Measurements from ENCODE around the gene BBOX1.

BBOX1 gene

DNA sequence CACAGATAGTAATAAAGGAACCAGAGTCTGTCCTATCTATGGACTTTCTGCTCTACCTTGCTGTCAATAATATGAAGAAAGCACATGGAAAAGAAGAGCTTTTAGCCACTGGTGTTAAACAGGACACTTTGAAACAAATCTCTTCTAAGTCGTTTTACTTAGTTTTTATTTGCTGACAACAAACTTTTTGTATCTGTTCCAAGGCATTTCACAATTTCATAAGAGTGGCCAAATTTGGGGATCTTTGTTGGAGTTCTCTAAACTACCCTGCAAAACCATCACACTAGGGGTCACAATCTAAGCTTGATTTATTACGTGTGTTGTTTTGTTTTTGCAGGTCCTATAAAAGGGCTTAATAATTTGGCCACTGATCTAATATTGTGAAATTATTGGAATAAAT lies 54.4 kb downstream of the BBOX1 start:
- TF ChIP-seq MYC (IDR thresholded peaks at IDR 0.05; ENCODE audit: low read depth, low read length) (no peak), POLR2A (IDR thresholded peaks at IDR 0.05; ENCODE audit: extremely low read depth, insufficient read length) (no peak)
- TF ChIP-seq, protein P1, sequence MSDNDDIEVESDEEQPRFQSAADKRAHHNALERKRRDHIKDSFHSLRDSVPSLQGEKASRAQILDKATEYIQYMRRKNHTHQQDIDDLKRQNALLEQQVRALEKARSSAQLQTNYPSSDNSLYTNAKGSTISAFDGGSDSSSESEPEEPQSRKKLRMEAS (IDR thresholded peaks at IDR 0.05; ENCODE audit: low read depth, low read length) = no peak
- TF ChIP-seq, protein P2, sequence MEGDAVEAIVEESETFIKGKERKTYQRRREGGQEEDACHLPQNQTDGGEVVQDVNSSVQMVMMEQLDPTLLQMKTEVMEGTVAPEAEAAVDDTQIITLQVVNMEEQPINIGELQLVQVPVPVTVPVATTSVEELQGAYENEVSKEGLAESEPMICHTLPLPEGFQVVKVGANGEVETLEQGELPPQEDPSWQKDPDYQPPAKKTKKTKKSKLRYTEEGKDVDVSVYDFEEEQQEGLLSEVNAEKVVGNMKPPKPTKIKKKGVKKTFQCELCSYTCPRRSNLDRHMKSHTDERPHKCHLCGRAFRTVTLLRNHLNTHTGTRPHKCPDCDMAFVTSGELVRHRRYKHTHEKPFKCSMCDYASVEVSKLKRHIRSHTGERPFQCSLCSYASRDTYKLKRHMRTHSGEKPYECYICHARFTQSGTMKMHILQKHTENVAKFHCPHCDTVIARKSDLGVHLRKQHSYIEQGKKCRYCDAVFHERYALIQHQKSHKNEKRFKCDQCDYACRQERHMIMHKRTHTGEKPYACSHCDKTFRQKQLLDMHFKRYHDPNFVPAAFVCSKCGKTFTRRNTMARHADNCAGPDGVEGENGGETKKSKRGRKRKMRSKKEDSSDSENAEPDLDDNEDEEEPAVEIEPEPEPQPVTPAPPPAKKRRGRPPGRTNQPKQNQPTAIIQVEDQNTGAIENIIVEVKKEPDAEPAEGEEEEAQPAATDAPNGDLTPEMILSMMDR (IDR thresholded peaks at IDR 0.05; ENCODE audit: low read depth, low read length) = no peak
- DNase-seq (ENCODE audit: low read depth) = no peak
- H3K4me3 ChIP-seq (ENCODE audit: low read depth, low read length) = no peak overlapping the region

DNA sequence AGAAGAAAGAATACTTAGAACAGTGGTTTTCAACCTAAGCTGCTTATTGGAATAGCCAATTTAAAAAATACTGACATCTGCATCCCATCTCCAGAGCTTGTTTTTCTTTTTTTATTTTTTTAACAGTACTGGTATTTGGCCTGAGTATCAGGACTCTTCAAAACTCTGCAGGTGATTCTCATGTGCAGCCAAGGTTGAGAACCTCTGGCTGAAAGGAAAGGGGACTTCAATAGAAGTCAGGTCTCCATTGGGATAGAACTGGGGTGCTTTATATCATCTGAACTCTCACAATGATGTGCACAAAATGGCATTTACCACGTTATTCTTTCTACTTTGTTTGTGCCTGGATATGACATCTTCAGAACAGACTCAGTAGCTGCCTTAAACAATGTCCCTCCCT lies 55.3 kb downstream of the BBOX1 start:
- no peak for DNase-seq (ENCODE audit: low read depth)
- TF ChIP-seq, protein P2 (IDR thresholded peaks at IDR 0.05; ENCODE audit: low read depth, low read length) = no peak
- TF ChIP-seq POLR2A (IDR thresholded peaks at IDR 0.05; ENCODE audit: extremely low read depth, insufficient read length) (no peak), MYC (IDR thresholded peaks at IDR 0.05; ENCODE audit: low read depth, low read length) (no peak)
- TF ChIP-seq, protein P1 (IDR thresholded peaks at IDR 0.05; ENCODE audit: low read depth, low read length) = no peak
- no peak overlapping the region for H3K4me3 ChIP-seq (ENCODE audit: low read depth, low read length)

DNA sequence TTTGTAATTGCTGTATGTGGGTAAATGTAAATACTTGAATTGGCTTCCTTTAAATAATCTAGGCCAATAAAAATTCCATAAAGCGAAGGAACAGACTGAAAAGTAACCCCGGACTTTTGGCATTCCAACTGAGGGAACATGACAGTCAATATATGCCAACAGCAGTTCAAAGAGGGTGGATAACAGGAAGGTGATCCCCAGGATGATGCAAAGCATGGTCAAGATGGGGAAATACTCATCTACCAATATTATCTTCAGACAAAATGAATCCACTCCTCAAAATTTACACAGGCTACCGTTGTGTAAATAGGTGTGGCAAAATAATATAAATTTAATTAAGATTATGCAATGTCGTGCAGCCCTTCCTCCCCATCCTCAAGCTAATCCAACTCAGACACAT lies 56.9 kb downstream of the BBOX1 start:
- no peak overlapping the region for H3K4me3 ChIP-seq (ENCODE audit: low read depth, low read length)
- TF ChIP-seq, protein P1 (IDR thresholded peaks at IDR 0.05; ENCODE audit: low read depth, low read length) = no peak
- no peak for DNase-seq (ENCODE audit: low read depth)

DNA sequence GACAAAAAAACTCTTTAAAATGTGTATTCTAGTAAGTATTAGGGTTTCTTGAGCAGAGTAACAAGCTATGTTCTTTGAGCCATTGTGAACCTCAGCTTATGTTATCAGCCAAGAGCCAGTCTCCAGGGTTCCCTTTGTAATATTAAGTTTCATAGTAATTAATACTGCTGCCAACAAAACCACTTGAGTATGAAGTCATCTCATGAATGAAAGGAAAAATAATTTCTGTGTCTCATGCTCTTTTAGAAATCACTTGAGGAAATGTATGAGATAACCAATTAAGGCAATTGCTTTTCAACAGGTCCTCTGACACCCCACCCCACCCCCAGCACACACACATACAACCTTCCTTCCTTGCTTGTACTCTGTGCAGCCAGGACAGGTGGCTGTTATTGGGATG lies 59.9 kb downstream of the BBOX1 start:
- no peak for DNase-seq (ENCODE audit: low read depth)
- no peak overlapping the region for H3K4me3 ChIP-seq (ENCODE audit: low read depth, low read length)
- TF ChIP-seq, protein P1 (IDR thresholded peaks at IDR 0.05; ENCODE audit: low read depth, low read length) = no peak
- TF ChIP-seq MYC (IDR thresholded peaks at IDR 0.05; ENCODE audit: low read depth, low read length) (no peak), POLR2A (IDR thresholded peaks at IDR 0.05; ENCODE audit: extremely low read depth, insufficient read length) (no peak)
- TF ChIP-seq, protein P2 (IDR thresholded peaks at IDR 0.05; ENCODE audit: low read depth, low read length) = no peak

DNA sequence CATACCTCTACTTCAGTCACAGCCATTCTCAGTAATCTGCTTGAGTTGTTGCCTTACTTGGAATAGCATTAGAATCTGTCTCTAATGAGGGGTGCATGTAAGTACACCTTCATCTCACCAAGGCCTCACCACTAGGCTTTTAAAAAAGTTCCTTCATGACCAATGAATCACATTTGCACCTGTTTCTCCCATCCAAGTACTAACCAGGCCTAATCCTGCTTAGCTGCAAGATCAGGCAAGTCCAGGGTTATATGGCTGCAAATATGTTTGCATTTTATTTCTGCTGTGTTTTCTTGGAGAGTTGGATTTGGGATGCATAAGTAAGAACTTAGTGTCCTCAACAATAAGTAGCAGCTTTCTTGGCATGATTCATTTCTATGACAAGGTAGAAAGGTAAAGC lies 66.9 kb downstream of the BBOX1 start:
- no peak overlapping the region for H3K4me3 ChIP-seq (ENCODE audit: low read depth, low read length)
- no peak for DNase-seq (ENCODE audit: low read depth)
- TF ChIP-seq, protein P1 (IDR thresholded peaks at IDR 0.05; ENCODE audit: low read depth, low read length) = no peak
- TF ChIP-seq POLR2A (IDR thresholded peaks at IDR 0.05; ENCODE audit: extremely low read depth, insufficient read length) (no peak), MYC (IDR thresholded peaks at IDR 0.05; ENCODE audit: low read depth, low read length) (no peak)
- TF ChIP-seq, protein P2 (IDR thresholded peaks at IDR 0.05; ENCODE audit: low read depth, low read length) = no peak

DNA sequence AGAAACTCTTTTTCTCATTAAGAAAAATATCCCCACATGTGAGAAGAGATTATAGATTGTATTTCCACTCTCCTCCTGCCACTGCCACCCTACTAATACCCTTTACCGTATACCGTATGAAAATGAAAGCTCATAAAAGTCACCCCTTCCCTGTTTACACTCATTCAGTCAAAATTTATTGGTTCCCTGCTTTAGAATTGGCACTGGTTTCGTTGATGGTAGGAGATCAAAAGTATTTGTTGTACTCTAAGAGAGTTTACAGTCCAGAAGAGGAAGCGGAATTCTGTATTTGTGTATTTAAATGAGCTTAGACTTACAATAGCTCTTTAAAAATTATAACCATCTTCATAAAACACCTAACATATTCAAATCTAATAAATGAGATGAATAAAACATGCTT lies 68.2 kb downstream of the BBOX1 start:
- no peak overlapping the region for H3K4me3 ChIP-seq (ENCODE audit: low read depth, low read length)
- DNase-seq (ENCODE audit: low read depth) = no peak
- TF ChIP-seq POLR2A (IDR thresholded peaks at IDR 0.05; ENCODE audit: extremely low read depth, insufficient read length) = no peak
- TF ChIP-seq, protein P1 (IDR thresholded peaks at IDR 0.05; ENCODE audit: low read depth, low read length) = no peak
- TF ChIP-seq, protein P2 (IDR thresholded peaks at IDR 0.05; ENCODE audit: low read depth, low read length) = no peak
- no peak for TF ChIP-seq MYC (IDR thresholded peaks at IDR 0.05; ENCODE audit: low read depth, low read length)

Data from NB4 (cell line).